ENCODE measurements around the gene PANX1. TPM values are rescaled to one million over a fixed set of nuclear protein-coding genes. Genes with fewer than 3 reads are reported as not detected.
A peak's percentile ranks its signal among the peaks of the same experiment; 100 is the strongest.

The PANX1 gene, protein sequence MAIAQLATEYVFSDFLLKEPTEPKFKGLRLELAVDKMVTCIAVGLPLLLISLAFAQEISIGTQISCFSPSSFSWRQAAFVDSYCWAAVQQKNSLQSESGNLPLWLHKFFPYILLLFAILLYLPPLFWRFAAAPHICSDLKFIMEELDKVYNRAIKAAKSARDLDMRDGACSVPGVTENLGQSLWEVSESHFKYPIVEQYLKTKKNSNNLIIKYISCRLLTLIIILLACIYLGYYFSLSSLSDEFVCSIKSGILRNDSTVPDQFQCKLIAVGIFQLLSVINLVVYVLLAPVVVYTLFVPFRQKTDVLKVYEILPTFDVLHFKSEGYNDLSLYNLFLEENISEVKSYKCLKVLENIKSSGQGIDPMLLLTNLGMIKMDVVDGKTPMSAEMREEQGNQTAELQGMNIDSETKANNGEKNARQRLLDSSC
- total RNA-seq = 10 to 100 TPM in 1 of 2 donors, 1 to 10 TPM in 1; 9.6 to 16.5 TPM

GRCh38 chr11:94128746-94129511, at the start of gene PANX1:
Gene PANX1 (plus strand): TSS chr11:94128841. CDS start chr11:94129313, 472 bp downstream.
- peak within 1 kb of the TSS; percentile 89 for H3K27ac Mint-ChIP-seq
- H3K4me3 Mint-ChIP-seq = no peak within 1 kb of the TSS

GRCh38 chr11:94084164-94084563, 44.5 kb upstream of the PANX1 start:
- H3K9me3 Mint-ChIP-seq = no peaks in the 10 kb centered on the region
- no peaks in the 10 kb centered on the region for H3K36me3 Mint-ChIP-seq (ENCODE audit: low read depth)
- H3K27ac Mint-ChIP-seq = no peak overlapping the region
- no peak overlapping the region for H3K4me3 Mint-ChIP-seq
- H3K4me1 Mint-ChIP-seq = no peaks in the 10 kb centered on the region
- H3K27me3 Mint-ChIP-seq = peaks cover 26% of the 10 kb centered on the region
- ATAC-seq (replicated peaks) = no peak

More at GRCh38 chr11:94128746-94129511, at the start of gene PANX1:
- peak; percentile 77 for ATAC-seq (replicated peaks)
- H3K4me1 Mint-ChIP-seq = peaks cover 18% of the 10 kb centered on the region
- no peaks in the 10 kb centered on the region for H3K27me3 Mint-ChIP-seq
- no peaks in the 10 kb centered on the region for H3K9me3 Mint-ChIP-seq
- no peaks in the 10 kb centered on the region for H3K36me3 Mint-ChIP-seq (ENCODE audit: low read depth)

DNA sequence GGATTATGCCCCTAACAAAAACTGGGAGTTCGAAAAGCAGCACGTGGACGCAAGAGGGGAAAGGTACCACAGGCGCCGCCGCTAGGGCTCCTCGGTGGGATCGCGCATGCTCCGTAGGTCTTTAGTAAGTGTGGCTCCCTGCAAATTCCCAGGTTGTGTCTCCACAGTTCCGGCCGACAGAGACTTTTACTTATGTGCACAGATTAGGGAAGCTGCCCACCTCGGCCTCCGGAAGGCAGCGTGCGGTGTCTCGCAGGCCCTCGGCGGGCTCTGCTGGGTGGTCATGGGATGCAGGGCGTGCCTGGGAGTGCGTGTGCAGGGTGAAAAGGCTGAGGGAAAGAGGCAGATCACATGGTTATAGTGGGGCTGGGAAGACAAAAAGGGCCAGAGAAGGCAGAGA, 39.7 kb upstream of the PANX1 start:
- H3K27me3 Mint-ChIP-seq = peaks cover 8% of the 10 kb centered on the region
- no peaks in the 10 kb centered on the region for H3K36me3 Mint-ChIP-seq (ENCODE audit: low read depth)
- H3K4me3 Mint-ChIP-seq = no peak overlapping the region
- H3K4me1 Mint-ChIP-seq = no peaks in the 10 kb centered on the region
- ATAC-seq (replicated peaks) = no peak
- H3K27ac Mint-ChIP-seq = no peak overlapping the region
- H3K9me3 Mint-ChIP-seq = peaks cover 4% of the 10 kb centered on the region

- Mint-ChIP-seq H3K27me3 (peaks cover 8% of the 10 kb centered on the region), H3K27ac (no peak overlapping the region)
- no peak for ATAC-seq (replicated peaks)
These were observed 39.3 kb upstream of the PANX1 start for GRCh38 chr11:94089341-94089740.

GRCh38 chr11:94090401-94090800, 38.2 kb upstream of the PANX1 start:
- no peak overlapping the region for H3K27ac Mint-ChIP-seq

More at GRCh38 chr11:94089341-94089740, 39.3 kb upstream of the PANX1 start:
- Mint-ChIP-seq H3K4me1 (no peaks in the 10 kb centered on the region), H3K36me3 (ENCODE audit: low read depth) (no peaks in the 10 kb centered on the region), H3K9me3 (peaks cover 4% of the 10 kb centered on the region), H3K4me3 (no peak overlapping the region)

GRCh38 chr11:94091091-94091490, 37.5 kb upstream of the PANX1 start:
- Mint-ChIP-seq H3K9me3 (peaks cover 4% of the 10 kb centered on the region), H3K27me3 (peaks cover 5% of the 10 kb centered on the region), H3K36me3 (ENCODE audit: low read depth) (no peaks in the 10 kb centered on the region), H3K4me1 (no peaks in the 10 kb centered on the region), H3K27ac (no peak overlapping the region), H3K4me3 (no peak overlapping the region)
- ATAC-seq (replicated peaks) = no peak

More at GRCh38 chr11:94090401-94090800, 38.2 kb upstream of the PANX1 start:
- no peaks in the 10 kb centered on the region for H3K36me3 Mint-ChIP-seq (ENCODE audit: low read depth)
- H3K4me1 Mint-ChIP-seq = no peaks in the 10 kb centered on the region
- H3K9me3 Mint-ChIP-seq = peaks cover 4% of the 10 kb centered on the region
- H3K4me3 Mint-ChIP-seq = no peak overlapping the region
- H3K27me3 Mint-ChIP-seq = peaks cover 8% of the 10 kb centered on the region
- no peak for ATAC-seq (replicated peaks)

DNA sequence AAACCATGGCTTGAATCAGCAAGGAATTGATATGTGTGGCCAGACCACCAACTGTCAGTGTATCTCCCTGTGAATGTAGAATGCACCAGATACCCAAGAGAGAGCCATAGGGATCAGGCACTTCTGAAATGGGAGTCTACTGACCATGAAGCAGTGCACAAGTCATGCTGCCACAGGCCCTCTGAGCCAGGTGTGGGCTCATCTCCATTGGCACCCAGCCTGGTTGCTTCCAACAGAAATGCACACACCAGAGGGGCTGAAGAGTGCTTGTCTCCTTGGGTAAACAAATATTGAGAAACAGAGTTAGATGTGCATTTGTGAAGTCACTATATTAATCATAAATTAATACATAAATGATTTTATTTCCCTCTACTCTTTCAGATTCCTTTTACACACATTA, 28.4 kb upstream of the PANX1 start:
- Mint-ChIP-seq H3K4me1 (no peaks in the 10 kb centered on the region), H3K27me3 (peaks cover 16% of the 10 kb centered on the region), H3K4me3 (no peak overlapping the region), H3K27ac (no peak overlapping the region), H3K9me3 (peaks cover 10% of the 10 kb centered on the region), H3K36me3 (ENCODE audit: low read depth) (no peaks in the 10 kb centered on the region)
- no peak for ATAC-seq (replicated peaks)

DNA sequence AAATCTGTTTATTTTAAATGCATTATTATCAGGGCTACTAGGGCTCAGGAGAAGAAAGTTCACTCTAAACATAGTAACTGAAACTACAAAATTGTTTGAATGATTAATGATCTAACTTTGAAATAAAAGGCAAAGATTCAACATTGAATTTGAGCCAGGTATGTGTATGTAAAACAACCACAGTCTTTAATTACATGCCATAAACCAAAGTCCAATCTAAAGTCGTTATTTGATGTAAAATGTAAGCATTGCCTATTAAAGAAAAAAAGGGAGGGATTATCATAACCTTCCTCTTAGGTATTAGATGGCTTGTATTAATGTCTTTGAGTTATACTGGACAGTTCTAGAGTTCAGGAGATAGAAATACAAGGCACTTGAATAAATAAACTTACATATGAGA, 25.2 kb upstream of the PANX1 start:
- H3K4me1 Mint-ChIP-seq = no peaks in the 10 kb centered on the region
- peaks cover 4% of the 10 kb centered on the region for H3K9me3 Mint-ChIP-seq
- H3K27ac Mint-ChIP-seq = no peak overlapping the region
- no peak for ATAC-seq (replicated peaks)
- no peaks in the 10 kb centered on the region for H3K36me3 Mint-ChIP-seq (ENCODE audit: low read depth)
- H3K4me3 Mint-ChIP-seq = no peak overlapping the region
- H3K27me3 Mint-ChIP-seq = peaks cover 8% of the 10 kb centered on the region

- Mint-ChIP-seq H3K4me1 (no peaks in the 10 kb centered on the region), H3K27me3 (peaks cover 8% of the 10 kb centered on the region), H3K9me3 (no peaks in the 10 kb centered on the region), H3K4me3 (no peak overlapping the region), H3K36me3 (ENCODE audit: low read depth) (no peaks in the 10 kb centered on the region), H3K27ac (no peak overlapping the region)
- ATAC-seq (replicated peaks) = no peak
These were observed 23.9 kb upstream of the PANX1 start for GRCh38 chr11:94104734-94105133.

DNA sequence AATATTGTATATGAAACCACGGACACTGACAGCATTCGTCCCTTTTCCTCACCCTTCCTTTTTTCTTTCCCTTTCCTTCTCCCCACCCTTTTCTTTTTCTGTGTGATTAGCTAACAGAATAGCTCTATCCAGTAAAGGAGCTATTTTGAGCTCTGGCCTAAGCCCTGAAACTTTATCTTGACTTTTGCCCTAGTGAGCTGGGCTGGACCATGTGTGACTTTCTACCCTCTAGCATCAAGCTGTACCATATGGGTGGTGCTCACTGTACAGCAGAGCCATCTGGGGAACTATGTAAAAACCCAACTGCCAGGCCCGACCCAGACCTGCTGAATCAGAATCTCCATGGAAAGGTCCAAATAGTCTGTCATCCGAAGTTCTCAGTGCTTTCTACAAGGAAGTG, 21.9 kb upstream of the PANX1 start:
- no peak overlapping the region for H3K27ac Mint-ChIP-seq
- no peak for ATAC-seq (replicated peaks)
- no peak overlapping the region for H3K4me3 Mint-ChIP-seq
- peaks cover 16% of the 10 kb centered on the region for H3K27me3 Mint-ChIP-seq
- no peaks in the 10 kb centered on the region for H3K36me3 Mint-ChIP-seq (ENCODE audit: low read depth)
- H3K4me1 Mint-ChIP-seq = no peaks in the 10 kb centered on the region
- no peaks in the 10 kb centered on the region for H3K9me3 Mint-ChIP-seq

DNA sequence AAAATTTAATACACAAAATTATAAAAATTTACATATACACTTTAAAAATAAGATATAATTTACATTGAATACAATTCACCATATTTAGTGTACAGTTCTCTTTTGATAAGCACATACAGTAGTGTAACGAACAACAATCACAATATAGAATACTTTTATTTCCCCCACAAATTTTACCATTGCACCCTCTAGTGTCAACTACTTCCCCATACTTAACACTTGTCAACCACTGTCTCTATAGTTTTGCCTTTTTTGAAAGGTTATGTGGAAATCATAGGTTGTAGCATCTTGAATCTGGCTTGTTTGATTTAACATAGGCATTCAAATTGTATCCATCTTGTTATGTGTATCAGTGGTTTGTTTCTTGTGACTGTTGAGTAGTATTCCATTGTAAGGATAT, 21.3 kb upstream of the PANX1 start:
- Mint-ChIP-seq H3K27me3 (peaks cover 16% of the 10 kb centered on the region), H3K4me3 (no peak overlapping the region), H3K4me1 (no peaks in the 10 kb centered on the region), H3K36me3 (ENCODE audit: low read depth) (no peaks in the 10 kb centered on the region), H3K27ac (no peak overlapping the region), H3K9me3 (no peaks in the 10 kb centered on the region)
- ATAC-seq (replicated peaks) = no peak

GRCh38 chr11:94111241-94111640, 17.4 kb upstream of the PANX1 start:
- no peak overlapping the region for H3K27ac Mint-ChIP-seq
- no peaks in the 10 kb centered on the region for H3K4me1 Mint-ChIP-seq
- peaks cover 4% of the 10 kb centered on the region for H3K9me3 Mint-ChIP-seq
- H3K27me3 Mint-ChIP-seq = peaks cover 12% of the 10 kb centered on the region
- ATAC-seq (replicated peaks) = no peak
- no peak overlapping the region for H3K4me3 Mint-ChIP-seq
- H3K36me3 Mint-ChIP-seq (ENCODE audit: low read depth) = no peaks in the 10 kb centered on the region

GRCh38 chr11:94111660-94112059, 17.0 kb upstream of the PANX1 start:
- Mint-ChIP-seq H3K9me3 (peaks cover 4% of the 10 kb centered on the region), H3K36me3 (ENCODE audit: low read depth) (no peaks in the 10 kb centered on the region), H3K4me1 (no peaks in the 10 kb centered on the region), H3K4me3 (no peak overlapping the region), H3K27ac (no peak overlapping the region), H3K27me3 (peaks cover 12% of the 10 kb centered on the region)
- ATAC-seq (replicated peaks) = no peak

DNA sequence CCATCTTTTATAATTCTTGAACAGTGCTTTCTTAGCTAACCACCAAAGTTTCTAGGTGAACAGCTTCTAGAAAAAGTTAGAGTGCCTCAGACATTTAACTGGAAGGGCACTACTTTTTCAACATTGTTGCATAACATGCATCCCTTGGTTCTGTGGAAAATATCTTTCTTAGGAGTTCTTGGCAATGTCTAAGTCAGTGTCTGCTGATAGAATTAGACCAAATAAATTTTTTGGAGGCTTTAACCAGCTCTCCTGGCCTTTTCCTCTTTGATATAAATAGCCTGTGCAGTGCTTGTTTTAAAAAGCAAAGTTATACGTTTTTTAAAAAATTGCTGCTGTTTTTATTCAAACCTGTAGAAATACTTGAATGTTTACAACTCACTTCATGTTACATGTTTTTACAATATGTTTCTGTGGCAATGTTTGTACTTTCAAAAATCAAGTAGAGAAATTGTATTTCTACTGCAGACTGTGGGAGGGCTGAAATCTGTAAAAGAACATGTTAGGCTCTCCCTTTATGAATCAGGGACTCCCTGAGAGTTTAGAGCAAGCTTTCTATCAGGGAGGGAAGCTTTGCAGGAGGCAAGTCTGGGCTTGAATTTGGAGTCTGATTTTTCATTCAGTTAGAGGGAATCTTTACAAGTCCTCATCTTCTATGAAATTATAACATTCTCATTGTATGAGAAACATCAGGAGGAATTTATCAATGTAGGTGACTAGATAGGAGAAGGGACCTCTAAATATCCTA, 16.3 kb upstream of the PANX1 start:
- Mint-ChIP-seq H3K9me3 (peaks cover 4% of the 10 kb centered on the region), H3K36me3 (ENCODE audit: low read depth) (no peaks in the 10 kb centered on the region), H3K4me3 (no peak overlapping the region), H3K4me1 (no peaks in the 10 kb centered on the region), H3K27ac (no peak overlapping the region), H3K27me3 (peaks cover 12% of the 10 kb centered on the region)
- no peak for ATAC-seq (replicated peaks)

Data from activated T-helper 17 cell treated with anti-CD3 and anti-CD28 coated beads, Interleukin-2, amount 50 U/mL, for 72 hours (primary cell).